Measurements from ENCODE around the gene SLC39A11. TPM values are rescaled to one million over a fixed set of nuclear protein-coding genes. Genes with fewer than 3 reads are reported as not detected.
A peak's percentile ranks its signal among the peaks of the same experiment; 100 is the strongest.

The SLC39A11 gene
- total RNA-seq, 1 experiment from 2014 or later: 15.2 TPM

DNA sequence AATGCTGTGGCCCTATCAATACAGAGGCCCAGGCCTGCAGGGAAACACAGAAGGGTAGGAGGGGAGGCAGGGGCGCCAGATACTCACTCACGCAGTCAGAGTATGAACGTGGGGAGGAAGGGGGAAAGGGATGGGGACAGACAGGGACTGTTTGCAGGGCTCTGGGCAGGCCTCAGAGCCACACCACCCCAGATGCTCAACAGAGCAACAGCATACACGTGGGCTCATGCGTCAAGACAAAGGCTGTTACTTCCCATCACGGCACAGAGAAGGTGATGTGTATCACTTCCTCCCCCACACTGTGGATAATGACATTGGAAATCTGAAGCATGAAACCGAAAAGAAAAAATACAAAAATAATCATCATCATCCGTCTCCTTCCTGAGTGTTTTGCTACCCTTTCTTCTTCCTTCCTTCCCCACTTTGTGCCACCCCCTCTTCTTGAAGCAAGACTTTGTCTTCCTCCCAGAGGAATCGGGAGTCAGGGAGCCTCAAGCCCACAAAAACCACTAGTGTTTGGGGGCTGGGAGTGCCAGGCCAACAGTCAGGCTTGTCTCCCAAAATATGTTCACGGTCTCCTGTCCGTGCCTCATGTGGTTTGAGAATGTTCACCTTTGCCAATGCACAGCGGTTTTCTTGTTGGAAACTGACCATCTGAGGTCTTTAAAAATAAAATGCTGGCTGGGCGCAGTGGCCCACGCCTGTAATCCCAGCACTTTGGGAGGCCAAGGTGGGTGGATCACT, 20.1 kb downstream of the SLC39A11 start:
- Histone ChIP-seq H3K9me3 (ENCODE audit: control insufficient read depth, low read depth, low read length) (no peaks in the 10 kb centered on the region), H2AFZ (ENCODE audit: low read length) (no peak overlapping the region), H3K18ac (ENCODE audit: insufficient read length, low read depth, low read length) (no peak overlapping the region), H3K79me2 (ENCODE audit: insufficient read depth, low read length) (no peaks in the 10 kb centered on the region), H3K27me3 (ENCODE audit: insufficient read depth, low read length) (no peaks in the 10 kb centered on the region), H2BK5ac (ENCODE audit: insufficient read length, low read length) (no peak overlapping the region), H3K9ac (ENCODE audit: extremely low read depth, insufficient read length, low read length) (no peak overlapping the region), H3K79me1 (ENCODE audit: insufficient read depth, low read depth, low read length, poor library complexity, severe bottlenecking) (no peaks in the 10 kb centered on the region), H3K4me1 (ENCODE audit: insufficient read depth, low read length) (no peaks in the 10 kb centered on the region), H4K20me1 (ENCODE audit: control insufficient read depth, insufficient read depth, insufficient read length) (no peaks in the 10 kb centered on the region), H2BK12ac (ENCODE audit: insufficient read length, low read depth, low read length) (no peak overlapping the region), H3K56ac (ENCODE audit: insufficient read length, low read depth, low read length) (no peak overlapping the region), H3K4me2 (ENCODE audit: insufficient read depth, insufficient read length, low read length) (no peak overlapping the region), H4K5ac (ENCODE audit: insufficient read length, low read depth, low read length) (no peak overlapping the region), H2BK15ac (ENCODE audit: low read depth, low read length) (no peak overlapping the region), H2BK20ac (ENCODE audit: low read depth, low read length, poor library complexity, severe bottlenecking) (no peak overlapping the region), H3K4ac (ENCODE audit: low read depth, low read length) (no peak overlapping the region), H3K23me2 (ENCODE audit: insufficient read length, low read depth, low read length, poor library complexity, severe bottlenecking) (no peaks in the 10 kb centered on the region), H2AK5ac (ENCODE audit: insufficient read length, low read length) (no peak overlapping the region), H3K14ac (ENCODE audit: insufficient read depth, low read length) (no peak overlapping the region), H2BK120ac (ENCODE audit: low read depth, low read length, poor library complexity, severe bottlenecking) (no peak overlapping the region), H3T11ph (ENCODE audit: low read length) (no peak overlapping the region), H3K23ac (ENCODE audit: insufficient read length, low read depth, low read length) (no peak overlapping the region), H4K8ac (replicated peaks; ENCODE audit: insufficient read length, low read depth, low read length) (no peak overlapping the region), H3K27ac (ENCODE audit: insufficient read length, low read depth, low read length) (no peak overlapping the region), H4K91ac (ENCODE audit: insufficient read length, low read depth, low read length) (no peak overlapping the region)
- no CpG with 5 or more reads among the region's 14 CpGs for WGBS (ENCODE audit: extremely low coverage, insufficient read length, low lambda C conversion rate)
- peaks cover 2 to 17% (median 7%) of the 10 kb centered on the region in 3 experiments for H3K36me3 Mint-ChIP-seq (ENCODE audit: insufficient read depth in 1 of 3, low read depth in 3 of 3)
- peaks cover 0 to 5% of the 10 kb centered on the region in 2 experiments; a peak in 3 of 5 replicates for H3K9me3 Mint-ChIP-seq
- H3K4me1 Mint-ChIP-seq: no peaks in the 10 kb centered on the region
- H3K4me3 Mint-ChIP-seq: no peak overlapping the region
- no peaks in the 10 kb centered on the region for H3K27me3 Mint-ChIP-seq (ENCODE audit: low read depth)
- TF ChIP-seq CTCF (conservative IDR thresholded peaks at IDR 0.05): no peak
- peak overlapping the region in 1 of 3 experiments; percentile 36; a peak in 1 of 7 replicates for H3K27ac Mint-ChIP-seq
- DNase-seq: no peak
